GM21367 (cell line): ENCODE results near the gene DNM1L.

Experiments
- ATAC-seq: cut with Tn5 transposase; IDR thresholded peaks from one replicate; pipeline ENCODE4 v1.9.1; 2021; ENCODE audit not compliant: unreplicated experiment

DNM1L gene

GRCh38 chr12:32679091-32679919, at the start of gene DNM1L:
Gene DNM1L, plus strand, starts transcription at chr12:32679301. Its CDS starts 63 bp downstream, at chr12:32679364.
- peak; percentile 92 for ATAC-seq

- ATAC-seq = no peak
Observed at GRCh38 chr12:32641287-32641901, 37.7 kb upstream of the DNM1L start.

GRCh38 chr12:32644431-32644830, 34.7 kb upstream of the DNM1L start:
- ATAC-seq = no peak

GRCh38 chr12:32647275-32647674, 31.8 kb upstream of the DNM1L start:
- no peak for ATAC-seq

GRCh38 chr12:32650508-32650907, 28.6 kb upstream of the DNM1L start:
- no peak for ATAC-seq

GRCh38 chr12:32651151-32651955, 27.7 kb upstream of the DNM1L start:
- ATAC-seq = no peak

- no peak for ATAC-seq
Observed at GRCh38 chr12:32651956-32652210, 27.2 kb upstream of the DNM1L start.

- ATAC-seq = no peak
Observed at GRCh38 chr12:32659908-32660440, 19.1 kb upstream of the DNM1L start.

GRCh38 chr12:32661706-32662105, 17.4 kb upstream of the DNM1L start:
- no peak for ATAC-seq

GRCh38 chr12:32662665-32663064, 16.4 kb upstream of the DNM1L start:
- ATAC-seq = no peak

- ATAC-seq = no peak
Observed at GRCh38 chr12:32666018-32666417, 13.1 kb upstream of the DNM1L start.

GRCh38 chr12:32669584-32669983, 9.5 kb upstream of the DNM1L start:
- ATAC-seq = no peak

- ATAC-seq = no peak
Observed at GRCh38 chr12:32671930-32672780, 6.9 kb upstream of the DNM1L start.

- peak; percentile 4 for ATAC-seq
Observed at GRCh38 chr12:32679920-32680237, 778 bp downstream of the DNM1L start.

- no peak for ATAC-seq
Observed at GRCh38 chr12:32680787-32681186, 1.7 kb downstream of the DNM1L start.

- no peak for ATAC-seq
Observed at GRCh38 chr12:32681272-32681671, 2.2 kb downstream of the DNM1L start.

GRCh38 chr12:32686340-32686739, 7.2 kb downstream of the DNM1L start:
- no peak for ATAC-seq

- no peak for ATAC-seq
Observed at GRCh38 chr12:32688786-32689185, 9.7 kb downstream of the DNM1L start.

- no peak for ATAC-seq
Observed at GRCh38 chr12:32690927-32691326, 11.8 kb downstream of the DNM1L start.

GRCh38 chr12:32692358-32692757, 13.3 kb downstream of the DNM1L start:
- no peak for ATAC-seq

- no peak for ATAC-seq
Observed at GRCh38 chr12:32693036-32693435, 13.9 kb downstream of the DNM1L start.
